Activated T-cell treated with anti-CD3 and anti-CD28 coated beads, Interleukin-2, amount 50 U/mL, for 72 hours (primary cell): ENCODE data around the gene ELMO1. TPM values are rescaled to one million over a fixed set of nuclear protein-coding genes. Genes with fewer than 3 reads are reported as not detected.

Experiments
- ATAC-seq, 2 donors: fragments of 150-1000 bp; cut with Tn5 transposase; replicated peaks in 1 of 2; 2 replicates each; pipeline ENCODE4 v1.10.0; 2021; ENCODE audit warnings: moderate library complexity in 2 of 2, mild to moderate bottlenecking in 1 of 2
- DNase-seq, 2 donors: peaks; one replicate each; pipeline ENCODE4 v3.0.0; 2021 to 2022; ENCODE audit warnings: mixed read lengths in 1 of 2
- H3K27ac Mint-ChIP-seq: one replicate; pipeline ENCODE4 v1.8.0; 2022; ENCODE audit warnings: mild to moderate bottlenecking, moderate library complexity, mixed read lengths
- H3K27me3 Mint-ChIP-seq: one replicate; pipeline ENCODE4 v1.8.0; 2022; ENCODE audit warnings: low read depth, mixed read lengths
- H3K36me3 Mint-ChIP-seq, 2 donors: one replicate each; pipeline ENCODE4 v1.8.0; 2022; ENCODE audit warnings: mixed read lengths in 2 of 2, mild to moderate bottlenecking in 1 of 2; ENCODE audit not compliant: insufficient read depth in 2 of 2
- H3K4me1 Mint-ChIP-seq: one replicate; pipeline ENCODE4 v1.8.0; 2022; ENCODE audit warnings: low read depth, mixed read lengths
- H3K4me3 Mint-ChIP-seq, 2 donors: one replicate each; pipeline ENCODE4 v1.8.0; 2022; ENCODE audit warnings: mild to moderate bottlenecking in 2 of 2, mixed read lengths in 2 of 2, moderate library complexity in 2 of 2
- H3K9me3 Mint-ChIP-seq, 2 donors: one replicate each; pipeline ENCODE4 v1.8.0; 2022; ENCODE audit warnings: mixed read lengths in 2 of 2
- total RNA-seq, 2 donors: library from RNA; stranded (reverse); gene quantifications; one replicate each; pipeline ENCODE4 v1.2.3, GENCODE V29; 2022

The ELMO1 gene
- total RNA-seq, 2 donors from 2014 or later, result 97.2 to 113 TPM

- Mint-ChIP-seq H3K4me1 (peaks cover 40% of the 10 kb centered on the region), H3K4me3 (no peak overlapping the region), H3K27ac (no peak overlapping the region)
Measured at GRCh38 chr7:37421861-37422500, 26.7 kb downstream of the ELMO1 start.

DNA sequence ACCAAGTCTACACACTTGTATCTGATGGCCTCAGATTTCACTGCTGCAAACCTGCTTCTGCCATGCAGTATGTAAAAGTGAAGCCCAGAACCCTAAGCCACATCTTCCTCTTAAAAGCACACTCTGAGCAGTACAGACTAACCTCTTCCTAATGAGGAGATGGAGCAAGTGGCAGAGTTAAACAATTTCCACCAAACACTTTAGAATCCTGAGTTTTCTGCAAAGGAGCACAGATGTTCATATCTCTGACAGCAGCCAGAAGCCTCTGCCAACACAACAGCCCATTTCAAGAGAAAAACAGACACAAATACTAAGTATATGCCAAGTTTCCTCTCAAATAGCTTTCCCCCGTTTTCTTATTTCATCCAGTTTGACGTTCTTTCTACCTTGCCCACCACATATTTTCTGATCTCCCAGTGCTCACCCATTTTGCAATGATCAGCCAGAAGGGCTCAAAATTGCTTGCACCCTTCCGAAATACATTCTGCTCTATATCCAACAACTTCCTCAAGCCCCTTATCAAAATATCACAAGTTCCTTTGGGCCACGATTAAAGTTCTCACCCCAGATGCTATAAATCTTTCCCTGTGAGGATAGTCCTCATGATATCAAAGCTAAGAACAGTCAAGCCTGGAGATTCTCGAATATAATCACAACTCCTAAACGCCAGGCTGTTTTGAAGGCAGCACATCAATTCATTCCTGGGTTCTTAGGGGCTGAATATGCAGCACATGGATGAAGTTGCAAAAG, 27.5 kb downstream of the ELMO1 start:
- H3K27me3 Mint-ChIP-seq, result no peaks in the 10 kb centered on the region
- no peak overlapping the region for H3K4me3 Mint-ChIP-seq
- H3K36me3 Mint-ChIP-seq, result no peaks in the 10 kb centered on the region
- no peak for ATAC-seq
- no peaks in the 10 kb centered on the region for H3K9me3 Mint-ChIP-seq
- DNase-seq, result no peak
- H3K4me1 Mint-ChIP-seq, result peaks cover 37% of the 10 kb centered on the region
- H3K27ac Mint-ChIP-seq, result no peak overlapping the region

More at GRCh38 chr7:37421861-37422500, 26.7 kb downstream of the ELMO1 start:
- no peak for DNase-seq
- ATAC-seq, result no peak
- Mint-ChIP-seq H3K9me3 (no peaks in the 10 kb centered on the region), H3K36me3 (no peaks in the 10 kb centered on the region), H3K27me3 (no peaks in the 10 kb centered on the region)

- H3K27me3 Mint-ChIP-seq, result no peaks in the 10 kb centered on the region
- peaks cover 30% of the 10 kb centered on the region for H3K4me1 Mint-ChIP-seq
- ATAC-seq (peak in 1 of 2 donors; percentile 41), DNase-seq (no peak)
- H3K27ac Mint-ChIP-seq, result peak overlapping the region; percentile 12
- no peak overlapping the region for H3K4me3 Mint-ChIP-seq
- H3K36me3 Mint-ChIP-seq, result no peaks in the 10 kb centered on the region
- no peaks in the 10 kb centered on the region for H3K9me3 Mint-ChIP-seq
Measured at GRCh38 chr7:37419496-37419895, 29.2 kb downstream of the ELMO1 start.

GRCh38 chr7:37418381-37418780, 30.3 kb downstream of the ELMO1 start:
- H3K4me3 Mint-ChIP-seq, result no peak overlapping the region
- peaks cover 37% of the 10 kb centered on the region for H3K4me1 Mint-ChIP-seq
- no peaks in the 10 kb centered on the region for H3K27me3 Mint-ChIP-seq
- ATAC-seq (no peak), DNase-seq (no peak)
- no peak overlapping the region for H3K27ac Mint-ChIP-seq
- no peaks in the 10 kb centered on the region for H3K9me3 Mint-ChIP-seq
- H3K36me3 Mint-ChIP-seq, result peaks cover 0 to 2% of the 10 kb centered on the region in 2 donors

- H3K27ac Mint-ChIP-seq, result no peak overlapping the region
Measured at GRCh38 chr7:37417107-37417474, 31.6 kb downstream of the ELMO1 start.

GRCh38 chr7:37416378-37417106, 32.1 kb downstream of the ELMO1 start:
- DNase-seq (no peak), ATAC-seq (no peak)
- Mint-ChIP-seq H3K4me1 (peaks cover 55% of the 10 kb centered on the region), H3K9me3 (peaks cover 3 to 5% of the 10 kb centered on the region in 2 donors), H3K4me3 (no peak overlapping the region), H3K27me3 (no peaks in the 10 kb centered on the region), H3K36me3 (peaks cover 8 to 9% of the 10 kb centered on the region in 2 donors), H3K27ac (no peak overlapping the region)

More at GRCh38 chr7:37417107-37417474, 31.6 kb downstream of the ELMO1 start:
- H3K36me3 Mint-ChIP-seq, result peaks cover 8 to 9% of the 10 kb centered on the region in 2 donors
- DNase-seq (no peak), ATAC-seq (no peak)
- H3K4me1 Mint-ChIP-seq, result peaks cover 50% of the 10 kb centered on the region
- no peaks in the 10 kb centered on the region for H3K27me3 Mint-ChIP-seq
- no peak overlapping the region for H3K4me3 Mint-ChIP-seq
- H3K9me3 Mint-ChIP-seq, result peaks cover 3 to 5% of the 10 kb centered on the region in 2 donors

- H3K9me3 Mint-ChIP-seq, result peaks cover 3 to 5% of the 10 kb centered on the region in 2 donors
- ATAC-seq, result no peak
Measured at GRCh38 chr7:37415629-37416028, 33.0 kb downstream of the ELMO1 start.

DNA sequence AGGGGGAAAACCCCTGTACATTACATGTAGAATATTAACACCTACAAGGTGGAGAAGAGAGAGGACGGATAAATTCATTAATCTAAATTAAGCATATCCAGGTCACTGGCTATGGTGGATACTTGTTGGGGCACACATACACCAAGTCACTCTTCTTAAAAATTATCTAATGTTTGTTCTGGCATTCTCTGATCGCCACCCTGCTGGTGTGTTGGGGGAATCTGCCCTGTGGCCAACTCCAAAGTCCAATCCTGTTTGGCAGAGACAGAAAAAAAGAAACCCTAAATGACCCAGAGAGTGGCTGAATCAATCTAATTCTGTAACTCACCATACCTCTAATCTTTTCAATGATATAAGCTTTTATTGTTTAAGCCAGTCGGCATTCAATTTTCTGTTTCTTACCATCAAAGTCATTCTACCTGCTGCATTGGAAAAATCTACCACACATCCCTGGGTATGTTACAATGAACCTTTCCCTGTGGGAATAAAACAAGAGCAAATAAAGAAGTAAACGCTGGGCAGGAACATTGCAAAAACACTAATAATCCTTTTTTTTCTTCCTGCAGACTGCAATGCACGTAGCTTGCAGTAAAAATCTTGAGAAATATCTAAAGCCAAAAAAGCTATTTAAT, 34.2 kb downstream of the ELMO1 start:
- H3K4me3 Mint-ChIP-seq, result no peak overlapping the region
- peaks cover 8 to 9% of the 10 kb centered on the region in 2 donors for H3K36me3 Mint-ChIP-seq
- no peaks in the 10 kb centered on the region for H3K27me3 Mint-ChIP-seq
- peaks cover 58% of the 10 kb centered on the region for H3K4me1 Mint-ChIP-seq
- H3K9me3 Mint-ChIP-seq, result peaks cover 3 to 5% of the 10 kb centered on the region in 2 donors
- no peak for DNase-seq
- H3K27ac Mint-ChIP-seq, result no peak overlapping the region
- ATAC-seq, result no peak

More at GRCh38 chr7:37415629-37416028, 33.0 kb downstream of the ELMO1 start:
- H3K4me1 Mint-ChIP-seq, result peaks cover 55% of the 10 kb centered on the region
- DNase-seq, result no peak
- peaks cover 8 to 9% of the 10 kb centered on the region in 2 donors for H3K36me3 Mint-ChIP-seq
- no peaks in the 10 kb centered on the region for H3K27me3 Mint-ChIP-seq
- H3K4me3 Mint-ChIP-seq, result no peak overlapping the region
- no peak overlapping the region for H3K27ac Mint-ChIP-seq

DNA sequence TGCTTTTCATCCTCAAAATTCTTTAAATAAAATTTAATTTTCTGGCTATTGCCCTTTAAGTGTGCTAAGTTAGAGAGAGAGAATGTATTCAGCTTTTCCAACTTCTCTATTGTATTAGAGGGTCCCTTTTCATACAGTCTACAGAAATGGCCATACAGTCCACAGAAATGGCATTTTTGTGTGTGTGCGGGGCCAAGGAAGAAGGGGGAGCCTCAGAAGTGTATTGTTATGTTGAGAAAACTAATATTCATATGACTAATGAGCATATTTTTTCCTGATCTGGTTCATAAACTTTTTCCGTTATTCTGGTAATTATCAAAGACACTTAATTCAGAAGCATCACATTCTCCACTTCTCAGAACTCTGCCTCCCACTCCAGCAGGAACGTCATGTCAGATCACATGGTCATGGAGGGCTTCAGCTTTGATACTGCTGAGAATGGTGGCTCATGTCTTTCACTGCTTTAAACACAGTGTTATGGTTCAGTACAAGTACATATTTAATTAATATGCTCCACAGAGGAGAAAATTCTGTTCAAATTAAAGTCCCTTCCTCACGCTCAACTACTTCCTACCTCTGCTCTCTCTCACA, 37.1 kb downstream of the ELMO1 start:
- Mint-ChIP-seq H3K27me3 (no peaks in the 10 kb centered on the region), H3K4me1 (peaks cover 75% of the 10 kb centered on the region), H3K9me3 (peaks cover 3 to 5% of the 10 kb centered on the region in 2 donors), H3K27ac (peak overlapping the region; percentile 98), H3K36me3 (peaks cover 8 to 9% of the 10 kb centered on the region in 2 donors), H3K4me3 (peak overlapping the region; percentile 53 to 98)
- DNase-seq, result no peak
- ATAC-seq, result peak in 1 of 2 donors; percentile 23

GRCh38 chr7:37410305-37411229, 38.1 kb downstream of the ELMO1 start:
- no peaks in the 10 kb centered on the region for H3K27me3 Mint-ChIP-seq
- H3K4me3 Mint-ChIP-seq, result peak overlapping the region; percentile 88 to 98
- ATAC-seq, result peak; percentile 55 to 73
- DNase-seq, result peak; percentile 23 to 28
- H3K27ac Mint-ChIP-seq, result peak overlapping the region; percentile 98
- H3K36me3 Mint-ChIP-seq, result peaks cover 8 to 9% of the 10 kb centered on the region in 2 donors
- H3K9me3 Mint-ChIP-seq, result peaks cover 3 to 5% of the 10 kb centered on the region in 2 donors
- H3K4me1 Mint-ChIP-seq, result peaks cover 85% of the 10 kb centered on the region

GRCh38 chr7:37409461-37409860, 39.2 kb downstream of the ELMO1 start:
- Mint-ChIP-seq H3K4me3 (peak overlapping the region; percentile 88 to 98), H3K4me1 (peaks cover 89% of the 10 kb centered on the region), H3K27me3 (no peaks in the 10 kb centered on the region), H3K36me3 (peaks cover 8 to 9% of the 10 kb centered on the region in 2 donors), H3K9me3 (peaks cover 3 to 5% of the 10 kb centered on the region in 2 donors), H3K27ac (peak overlapping the region; percentile 98)
- DNase-seq, result no peak
- ATAC-seq, result no peak
